Adrenal gland (tissue), 19 donors: Measurements from ENCODE around the gene NPY5R. TPM values are rescaled to one million over a fixed set of nuclear protein-coding genes. Genes with fewer than 3 reads are reported as not detected.

Source experiments
- DNase-seq, 7 donors: peaks; one replicate each; pipeline ENCODE4 v3.0.0-alpha.2; 2019 to 2020
- H3K27ac ChIP-seq, 5 donors: fragments of 200-600 bp; sonication (generic) in 4 of 5; 1 replicate in 3 of 5; 2 replicates in 2 of 5; pipeline versions ENCODE4 v1.5.1 to v1.8.0; 2016 to 2020; ENCODE audit warnings: mild to moderate bottlenecking in 1 of 5
- H3K27me3 ChIP-seq: fragments of 200-600 bp; 2 replicates; pipeline ENCODE4 v1.8.0; 2021
- H3K36me3 ChIP-seq, 2 donors: fragments of 200-600 bp; replicated peaks in 1 of 2; 1 replicate in 1 of 2; 2 replicates in 1 of 2; pipeline versions ENCODE4 v1.5.1 to v1.8.0; 2018 to 2022
- H3K4me1 ChIP-seq, 2 donors: fragments of 200-600 bp; replicated peaks in 1 of 2; 1 replicate in 1 of 2; 2 replicates in 1 of 2; pipeline versions ENCODE4 v1.5.1 to v1.8.0; 2018 to 2021
- H3K4me3 ChIP-seq, 4 donors: fragments of 200-600 bp; sonication (generic) in 3 of 4; one replicate each; pipeline ENCODE4 v1.5.1; 2016 to 2018
- H3K9me3 ChIP-seq, 3 donors: fragments of 200-600 bp; sonication (generic) in 1 of 3; replicated peaks in 1 of 3; 1 replicate in 2 of 3; 2 replicates in 1 of 3; pipeline versions ENCODE4 v1.5.1 to v1.8.0; 2016 to 2021
- CTCF ChIP-seq, 6 experiments: fragments of 450-650 bp in 4 of 6; fragments of 200-600 bp in 2 of 6; sonication (generic) in 1 of 6; IDR thresholded peaks; 1 replicate in 5 of 6; 2 replicates in 1 of 6; pipeline versions ENCODE4 v1.5.1 to v1.8.0; 2016 to 2021; ENCODE audit warnings: antibody characterized with exemption in 6 of 6, mild to moderate bottlenecking in 2 of 6, moderate library complexity in 1 of 6
- POLR2A ChIP-seq, 2 donors: fragments of 450-650 bp; IDR thresholded peaks; one replicate each; pipeline ENCODE4 v1.6.1; 2017; ENCODE audit warnings: antibody characterized with exemption in 2 of 2, mild to moderate bottlenecking in 2 of 2, moderate library complexity in 1 of 2
- WGBS, 4 donors: extraction: QIAGEN DNeasy Blood & Tissue Kit in 2 of 4; methylation state at CpG; one replicate each; pipeline versions ENCODE4 v1.1.5 to v1.1.7; 2013 to 2017; 5-methylcytosine and 5-hydroxymethylcytosine counted together
- intact Hi-C, 2 donors: fragments of 100-400 bp; cut with DNase I; formaldehyde crosslinking; loops; one replicate each; pipeline versions ENCODE4 v1.14.1 to v1.15.0; 2022 to 2023
- long read RNA-seq, 10 donors: library from polyadenylated mRNA in 3 of 10; unstranded in 2 of 10; stranded (forward) in 1 of 10; transcript quantifications; one replicate each; pipeline ENCODE4 v2.0.0 and lab custom pipeline, GENCODE V29; 2021 to 2026
- polyA plus RNA-seq, 3 donors: library from polyadenylated mRNA; stranded (reverse); fragments of 200-250 nt in 2 of 3; fragments of 350-450 nt in 1 of 3; fragmentation: Illumina TruSeq in 1 of 3; extraction: RNeasy Lipid Tissue Mini Kit (QIAGEN cat#74804) in 1 of 3; gene quantifications; one replicate each; pipeline ENCODE4 v1.2.3, GENCODE V29; 2013 to 2014
- total RNA-seq, 9 donors: library from RNA; depleted of rRNA in 4 of 9; stranded (reverse); fragments of >200 nt in 4 of 9; fragments of 120-200 nt in 1 of 9; fragmentation: NEBNext Ultra II Directional in 1 of 9; extraction: Animal tissue kit (Norgen Biotek cat#: 25700) in 1 of 9; gene quantifications; one replicate each; pipeline versions ENCODE4 v1.1.0 to v1.2.4, GENCODE V29; 2013 to 2023
- donor health status: healthy with polysubstance abuse.
- donor health status: Bipolar disorder and iron deficiency.
- donor health status: DM: yes; HTN: yes; CAD: no.
- donor health status: DM: no; HTN: no; CAD: no.
- donor health status: DM: no; HTN: no; CAD: no.
- donor health status: DM: yes; HTN: yes; CAD: no.

NPY5R gene
- total RNA-seq: 1 to 10 TPM; 1.4 to 8.1 (median 3.2) TPM
- polyA plus RNA-seq: 1 to 10 TPM; 1.5 to 3.1 (median 2.7) TPM
- long read RNA-seq, donor 1: 0 reads
- long read RNA-seq, donor 2: 0 reads
- long read RNA-seq, donor 3, partial matches to known transcripts: 0 of 1 reads
- long read RNA-seq, donor 3, other reads (novel, unspliced or antisense): 0 of 1 reads
- long read RNA-seq, donor 4, partial matches to known transcripts: 0 of 6 reads
- long read RNA-seq, donor 4, other reads (novel, unspliced or antisense): 2 of 6 reads
- long read RNA-seq, donor 5, transcript NPY5R-201 (4 exons, 1,843 nt): major isoform, 5 of 5 reads
- long read RNA-seq, donor 5, partial matches to known transcripts: 0 of 5 reads
- long read RNA-seq, donor 5, other reads (novel, unspliced or antisense): 0 of 5 reads
- long read RNA-seq, donor 6, partial matches to known transcripts: 0 of 4 reads
- long read RNA-seq, donor 6, other reads (novel, unspliced or antisense): 0 of 4 reads
- long read RNA-seq, donor 7: 0 reads
- long read RNA-seq, donor 8, partial matches to known transcripts: 0 of 1 reads
- long read RNA-seq, donor 8, other reads (novel, unspliced or antisense): 0 of 1 reads
- long read RNA-seq, donor 9, partial matches to known transcripts: 0 of 1 reads
- long read RNA-seq, donor 9, other reads (novel, unspliced or antisense): 0 of 1 reads
- long read RNA-seq, donor 10: 0 reads

- H3K4me3 ChIP-seq: peak within 1 kb of the TSS in 3 of 4 donors; percentile 4 to 58 (median 21)
- TF ChIP-seq CTCF (IDR thresholded peaks at IDR 0.05): no peak
- no peak for TF ChIP-seq POLR2A (IDR thresholded peaks at IDR 0.05)
- intact Hi-C loops: no loop called here
- 1 to 8% (median 1%) methylated on average over 5 to 55 of the region's 55 CpGs for WGBS, 4 donors
- DNase-seq: peak in 2 of 7 donors; percentile 8 to 19
- no peaks in the 10 kb centered on the region for H3K4me1 ChIP-seq
- peak within 1 kb of the TSS in 4 of 5 donors; percentile 52 to 88 (median 66) for H3K27ac ChIP-seq
- H3K9me3 ChIP-seq: no peaks in the 10 kb centered on the region
- H3K27me3 ChIP-seq: peaks cover 11% of the 10 kb centered on the region
- no peaks in the 10 kb centered on the region for H3K36me3 ChIP-seq
Measured at GRCh38 chr4:163343604-163344146, at the start of gene NPY5R. NPY5R (plus strand) TSS chr4:163343892; CDS start chr4:163350274, 6,382 bp downstream.

- no peak overlapping the region for H3K4me3 ChIP-seq
- H3K36me3 ChIP-seq: no peaks in the 10 kb centered on the region
- H3K27ac ChIP-seq: no peak overlapping the region
- no peak for DNase-seq
- H3K9me3 ChIP-seq: no peaks in the 10 kb centered on the region
- 72 to 76% (median 75%) methylated on average over 3 of the region's 3 CpGs for WGBS, 4 donors
- TF ChIP-seq CTCF (IDR thresholded peaks at IDR 0.05) (no peak), POLR2A (IDR thresholded peaks at IDR 0.05) (no peak)
- H3K27me3 ChIP-seq: no peaks in the 10 kb centered on the region
- intact Hi-C loops: no loop called here
- no peaks in the 10 kb centered on the region for H3K4me1 ChIP-seq
Measured at GRCh38 chr4:163295138-163295537, 48.6 kb upstream of the NPY5R start.

- H3K9me3 ChIP-seq: no peaks in the 10 kb centered on the region
- intact Hi-C loops: no loop called here
- H3K27me3 ChIP-seq: no peaks in the 10 kb centered on the region
- no peak for TF ChIP-seq POLR2A (IDR thresholded peaks at IDR 0.05)
- TF ChIP-seq CTCF (IDR thresholded peaks at IDR 0.05): no peak
- no peak overlapping the region for H3K4me3 ChIP-seq
- no peak overlapping the region for H3K27ac ChIP-seq
- DNase-seq: no peak
- 32 to 58% (median 48%) methylated on average over 3 of the region's 3 CpGs for WGBS, 4 donors
- H3K4me1 ChIP-seq: no peaks in the 10 kb centered on the region
- no peaks in the 10 kb centered on the region for H3K36me3 ChIP-seq
Measured at GRCh38 chr4:163300445-163300844, 43.2 kb upstream of the NPY5R start.

- no peaks in the 10 kb centered on the region for H3K9me3 ChIP-seq
- no peaks in the 10 kb centered on the region for H3K4me1 ChIP-seq
- H3K27me3 ChIP-seq: no peaks in the 10 kb centered on the region
- intact Hi-C loops: no loop called here
- H3K36me3 ChIP-seq: no peaks in the 10 kb centered on the region
- WGBS, 4 donors: 62 to 100% (median 84%) methylated on average over 2 of the region's 2 CpGs
- no peak overlapping the region for H3K27ac ChIP-seq
- no peak for DNase-seq
- no peak overlapping the region for H3K4me3 ChIP-seq
- TF ChIP-seq POLR2A (IDR thresholded peaks at IDR 0.05): no peak
- no peak for TF ChIP-seq CTCF (IDR thresholded peaks at IDR 0.05)
Measured at GRCh38 chr4:163303069-163303468, 40.6 kb upstream of the NPY5R start.
